ENCODE data around the gene SLC27A5.
A peak's percentile ranks its signal among the peaks of the same experiment; 100 is the strongest.
"Not testable (repeated sequence)": the region's sequence is repeated elsewhere in the genome, so short reads cannot be mapped to it uniquely, and the experiment has no call there.

SLC27A5 gene

DNA sequence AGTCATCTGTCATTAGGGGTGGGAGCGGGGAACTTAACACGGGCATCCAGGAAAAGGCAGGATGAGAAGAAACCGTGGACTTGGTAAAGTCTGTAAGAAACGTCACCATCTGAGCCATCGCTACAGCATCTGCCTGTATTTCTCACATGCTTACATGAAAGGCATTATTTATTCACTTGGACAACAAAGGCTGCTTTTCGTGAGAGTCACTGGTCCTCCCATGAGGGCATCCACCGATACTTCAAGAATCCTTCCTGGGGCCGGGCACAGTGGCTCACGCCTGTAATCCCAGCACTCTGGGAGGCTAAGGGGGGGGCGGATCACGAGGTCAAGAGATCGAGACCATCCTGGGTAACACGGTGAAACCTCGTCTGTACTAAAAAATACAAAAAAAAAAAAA lies 19.5 kb downstream of the SLC27A5 start:
- DNase-seq = no peak

DNA sequence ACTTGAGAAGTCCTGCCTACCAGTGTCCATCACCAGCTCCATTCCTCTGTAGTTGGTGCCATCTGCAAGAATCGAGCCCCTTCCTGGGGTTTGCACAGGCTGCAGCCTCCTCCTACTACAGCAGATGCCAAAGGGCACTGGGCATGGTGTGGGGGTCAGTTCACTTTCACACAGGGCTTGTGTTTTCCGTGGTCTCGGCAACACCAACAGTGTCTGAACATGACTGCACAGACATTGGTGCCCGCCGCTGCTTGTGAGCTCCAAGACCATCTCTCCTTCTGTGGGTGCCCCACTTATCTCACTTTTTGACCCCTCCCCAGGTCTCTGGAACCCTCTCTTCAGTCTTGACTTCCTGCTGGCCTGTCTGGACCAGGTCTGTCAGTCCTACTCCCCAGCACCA lies 20.4 kb downstream of the SLC27A5 start:
- DNase-seq = no peak

DNA sequence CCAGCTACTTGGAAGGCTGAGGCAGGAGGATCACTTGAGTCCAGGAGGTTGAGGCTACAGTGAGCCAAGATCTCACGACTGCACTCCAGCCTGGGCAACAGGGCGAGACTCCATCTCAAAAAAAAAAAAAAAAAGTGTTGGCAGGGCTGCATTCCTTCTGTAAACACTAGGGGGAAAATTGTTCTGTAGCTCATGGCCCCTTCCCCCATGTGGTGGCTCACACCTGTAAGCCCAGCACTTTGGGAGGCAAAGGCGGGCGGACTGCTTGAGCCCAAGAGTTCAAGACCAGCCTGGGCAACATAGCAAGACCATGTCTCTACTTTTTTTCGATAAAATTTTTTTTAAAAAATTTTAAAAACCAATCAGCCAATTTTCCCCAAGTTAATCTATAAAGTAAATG lies 27.4 kb downstream of the SLC27A5 start:
- DNase-seq = not testable (repeated sequence)

DNA sequence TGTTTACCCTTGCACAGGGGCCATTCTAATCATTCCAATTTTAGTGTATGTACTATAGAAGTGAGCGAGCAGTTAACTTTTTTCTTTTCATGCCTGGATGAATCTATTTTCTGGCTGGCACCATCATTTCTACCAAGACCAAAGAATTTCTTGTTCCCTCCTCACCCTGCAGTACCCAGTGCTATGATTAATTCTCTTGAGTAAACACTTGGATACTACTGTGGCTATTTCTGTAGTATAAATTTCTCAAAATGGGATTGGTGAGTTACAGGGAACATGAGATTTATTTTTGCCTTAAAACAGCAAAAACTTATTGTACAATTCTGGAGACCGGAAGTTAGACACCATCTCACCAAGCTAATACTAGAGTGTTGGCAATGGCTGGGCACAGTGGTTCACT lies 28.0 kb downstream of the SLC27A5 start:
- DNase-seq = no peak

DNA sequence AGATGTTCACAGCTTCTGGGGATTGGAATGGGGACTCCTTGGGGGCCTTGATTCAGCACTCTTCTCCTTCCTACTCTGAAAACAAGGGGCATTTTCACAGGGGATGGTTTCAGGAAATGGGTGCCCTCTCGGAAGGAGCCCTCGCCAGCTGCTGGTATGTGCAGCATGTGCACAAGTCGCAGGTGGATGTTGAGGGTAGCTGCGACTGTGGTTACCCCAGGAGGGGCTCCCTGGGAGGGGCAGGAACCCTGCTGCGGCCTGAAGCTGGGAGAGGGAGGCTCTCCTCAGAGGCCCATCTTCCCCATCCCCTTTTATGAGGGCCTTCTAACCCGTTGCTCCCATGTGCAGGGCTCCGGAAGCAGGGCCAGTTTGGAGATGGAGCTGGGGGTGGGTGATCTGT lies 29.4 kb downstream of the SLC27A5 start:
- DNase-seq = no peak

DNA sequence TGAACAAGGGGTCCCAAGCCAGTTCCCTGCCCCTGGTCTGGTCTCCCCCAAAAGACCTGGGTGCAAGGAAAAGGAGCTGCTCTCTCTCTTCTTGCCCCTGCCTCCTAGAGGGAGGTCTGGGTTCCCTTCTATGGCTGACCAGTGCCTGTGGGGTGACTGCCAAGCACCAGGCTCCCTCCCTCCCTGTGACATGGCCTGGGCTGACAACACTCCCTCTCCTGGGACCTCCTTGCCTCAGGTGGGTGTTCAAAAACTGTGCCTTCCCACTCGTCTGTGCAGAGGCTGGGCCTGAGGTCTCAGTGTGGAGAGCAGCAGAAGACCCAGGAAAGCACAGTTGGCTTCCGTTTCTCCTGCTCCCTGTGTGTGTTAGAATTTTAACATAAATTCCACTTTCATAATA lies 31.0 kb downstream of the SLC27A5 start:
- DNase-seq = no peak

DNA sequence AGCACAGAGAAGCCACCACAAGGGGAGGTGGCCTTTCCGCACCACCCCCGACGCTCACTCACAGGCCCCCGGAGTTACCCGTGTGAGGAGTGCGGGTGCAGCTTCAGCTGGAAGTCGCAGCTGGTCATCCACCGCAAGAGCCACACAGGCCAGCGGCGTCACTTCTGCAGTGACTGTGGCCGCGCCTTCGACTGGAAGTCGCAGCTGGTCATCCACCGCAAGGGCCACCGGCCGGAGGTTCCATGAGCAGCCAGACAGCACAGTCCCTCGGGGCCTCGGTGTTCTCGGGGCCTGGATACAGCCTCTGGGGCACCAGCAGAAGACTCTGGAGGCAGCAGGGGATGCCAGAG lies 31.3 kb downstream of the SLC27A5 start:
- DNase-seq = no peak

DNA sequence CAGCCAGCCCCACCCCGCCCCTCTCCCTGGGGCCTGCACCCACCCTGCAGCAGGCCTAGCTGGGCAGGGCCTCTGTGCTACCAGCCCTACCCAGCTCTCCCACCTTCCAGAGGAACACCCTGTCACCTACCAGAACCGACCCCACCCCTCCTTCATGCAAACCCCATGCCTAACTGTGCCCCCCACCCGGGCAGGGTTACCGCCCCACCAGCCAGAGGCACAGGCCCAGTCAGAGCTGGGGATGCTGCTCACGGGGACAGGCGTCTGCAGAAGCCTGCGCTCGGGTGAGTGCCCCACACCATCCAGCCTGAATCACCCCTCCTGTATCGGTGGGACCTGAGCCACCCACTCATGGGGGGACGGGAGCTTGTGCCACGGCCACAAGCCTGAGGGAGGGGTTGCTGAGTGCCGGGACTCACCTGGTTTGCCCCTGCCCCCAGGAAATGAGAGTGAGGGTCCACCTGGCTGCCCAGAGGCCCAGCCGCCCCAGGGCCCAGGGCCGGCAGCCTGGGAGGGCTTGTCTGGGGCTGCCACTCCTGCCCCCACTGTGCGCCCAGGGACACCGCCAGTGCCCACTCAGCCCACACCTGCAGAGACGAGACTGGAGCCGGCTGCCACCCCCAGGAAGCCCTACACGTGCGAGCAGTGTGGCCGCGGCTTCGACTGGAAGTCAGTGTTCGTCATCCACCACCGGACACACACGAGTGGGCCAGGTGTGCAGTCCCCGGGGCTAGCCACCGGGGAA lies 31.9 kb downstream of the SLC27A5 start:
- no peak for DNase-seq

DNA sequence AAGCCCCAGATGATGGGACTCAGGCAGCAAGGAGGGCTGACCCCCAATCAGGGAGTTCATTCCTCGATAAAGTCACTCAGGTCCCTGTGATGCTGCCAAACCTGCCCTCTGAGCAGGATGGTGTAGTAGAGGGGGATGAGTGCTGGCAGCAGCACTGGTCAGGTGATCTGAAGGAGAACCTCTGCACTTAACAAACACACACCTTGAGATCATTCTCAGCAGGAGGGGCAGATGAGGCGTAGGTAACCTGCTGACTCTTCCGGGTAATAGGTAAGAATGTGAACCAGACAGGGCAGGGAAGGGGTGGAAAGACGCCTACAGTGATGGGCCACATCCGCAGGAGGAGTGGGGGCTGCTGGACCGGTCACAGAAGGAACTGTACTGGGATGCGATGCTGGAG lies 32.5 kb downstream of the SLC27A5 start:
- no peak for DNase-seq

DNA sequence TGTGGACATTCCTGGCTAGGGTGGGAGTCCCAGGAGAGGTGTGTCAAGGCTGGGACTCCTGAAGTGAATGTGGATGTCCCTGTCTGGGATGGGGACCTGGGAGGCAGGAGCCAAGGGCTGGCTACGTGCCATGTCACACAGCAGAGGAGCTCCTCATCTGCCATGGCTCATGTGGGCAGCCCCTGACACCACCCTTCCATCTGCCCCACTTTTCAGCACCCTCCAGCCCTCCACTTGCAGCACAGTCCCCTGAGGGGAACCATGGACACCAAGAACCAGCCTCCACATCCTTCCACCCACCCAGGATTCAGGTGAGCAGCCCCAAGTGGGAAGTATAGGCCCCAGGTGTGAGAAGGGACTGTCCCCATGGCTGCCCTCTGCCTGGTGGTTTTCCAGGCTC lies 33.9 kb downstream of the SLC27A5 start:
- DNase-seq = no peak

DNA sequence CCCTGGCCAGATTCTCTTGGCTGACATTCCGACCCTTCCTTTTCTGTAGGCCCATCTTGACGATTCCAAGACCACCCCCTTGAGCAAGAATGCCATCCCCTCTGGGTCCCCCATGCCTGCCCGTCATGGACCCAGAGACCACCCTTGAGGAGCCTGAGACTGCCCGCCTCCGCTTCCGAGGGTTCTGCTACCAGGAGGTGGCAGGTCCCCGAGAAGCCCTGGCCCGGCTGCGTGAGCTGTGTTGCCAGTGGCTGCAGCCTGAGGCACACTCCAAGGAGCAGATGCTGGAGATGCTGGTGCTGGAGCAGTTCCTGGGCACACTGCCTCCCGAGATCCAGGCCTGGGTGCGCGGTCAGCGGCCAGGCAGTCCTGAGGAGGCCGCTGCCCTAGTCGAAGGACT lies 34.7 kb downstream of the SLC27A5 start:
- DNase-seq = no peak

DNA sequence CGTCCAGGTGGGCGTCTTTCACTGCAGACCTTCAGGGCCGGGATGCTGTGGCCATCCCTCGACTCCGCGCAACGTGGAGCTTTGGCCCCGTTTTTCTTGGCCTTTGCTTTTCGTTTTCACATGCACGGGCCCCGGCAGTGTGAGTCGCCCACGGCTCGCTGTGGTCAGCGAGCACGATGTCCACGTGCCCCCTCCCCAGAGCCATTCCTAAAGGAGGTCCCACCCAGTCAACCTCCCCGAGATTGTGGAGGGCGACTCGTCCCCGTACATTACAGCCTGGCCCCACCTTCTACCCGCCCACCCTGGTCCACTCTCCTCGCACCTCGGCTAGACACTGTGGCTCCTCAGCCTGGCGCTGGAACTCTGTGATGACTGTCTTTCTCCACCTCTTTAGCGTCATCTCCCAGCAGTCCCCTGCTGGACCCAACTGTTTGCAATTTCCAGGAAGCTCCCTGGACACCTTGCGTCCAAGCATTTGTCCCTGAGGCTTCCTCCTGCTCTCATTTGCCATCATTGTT lies 35.2 kb downstream of the SLC27A5 start:
- no peak for DNase-seq

DNA sequence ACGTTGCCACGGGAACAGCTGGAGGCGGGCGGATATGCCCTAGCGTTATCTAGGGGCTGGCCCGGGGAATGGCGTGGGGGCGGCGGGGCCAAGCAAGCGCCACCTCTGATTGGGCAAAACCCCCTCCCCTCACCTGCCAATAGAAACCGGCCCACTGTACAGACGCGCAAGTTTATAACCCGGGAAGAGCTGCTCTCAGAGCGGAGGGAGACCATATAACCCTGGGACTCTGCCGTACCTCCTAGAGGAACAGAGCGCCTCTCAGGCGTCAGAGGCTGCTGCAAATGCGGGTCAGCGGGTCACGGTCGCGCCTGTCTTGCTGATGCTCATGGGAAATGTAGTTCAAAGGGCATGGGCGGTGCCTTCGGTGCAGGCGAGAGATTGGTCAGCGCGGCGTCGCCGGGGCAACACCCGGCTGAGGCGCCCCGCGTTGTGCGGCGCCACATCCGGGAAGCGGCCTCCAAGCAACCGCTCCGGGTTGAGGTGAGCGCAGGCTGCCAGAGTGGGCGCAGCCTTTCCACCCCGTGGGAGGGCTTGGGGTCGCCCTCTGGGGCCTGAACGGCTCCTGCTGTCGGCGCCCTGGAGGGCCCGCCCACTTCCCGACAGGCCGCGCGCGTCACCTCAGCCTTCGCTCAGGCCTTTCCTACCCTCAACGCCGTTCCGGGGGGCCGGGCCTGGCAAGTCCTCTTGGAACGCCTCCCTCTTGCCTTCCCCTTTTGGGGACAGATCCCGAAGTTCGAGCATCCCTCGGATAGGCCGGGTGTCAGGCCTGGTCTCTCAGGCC lies 35.9 kb downstream of the SLC27A5 start, which contains the start of gene ZNF446:
TSS of gene ZNF446 (plus strand) at position 639 of the 784 bp plus-strand sequence. CDS start 867 bp downstream, outside the sequence.
- DNase-seq = peak; percentile 92 to 95

DNA sequence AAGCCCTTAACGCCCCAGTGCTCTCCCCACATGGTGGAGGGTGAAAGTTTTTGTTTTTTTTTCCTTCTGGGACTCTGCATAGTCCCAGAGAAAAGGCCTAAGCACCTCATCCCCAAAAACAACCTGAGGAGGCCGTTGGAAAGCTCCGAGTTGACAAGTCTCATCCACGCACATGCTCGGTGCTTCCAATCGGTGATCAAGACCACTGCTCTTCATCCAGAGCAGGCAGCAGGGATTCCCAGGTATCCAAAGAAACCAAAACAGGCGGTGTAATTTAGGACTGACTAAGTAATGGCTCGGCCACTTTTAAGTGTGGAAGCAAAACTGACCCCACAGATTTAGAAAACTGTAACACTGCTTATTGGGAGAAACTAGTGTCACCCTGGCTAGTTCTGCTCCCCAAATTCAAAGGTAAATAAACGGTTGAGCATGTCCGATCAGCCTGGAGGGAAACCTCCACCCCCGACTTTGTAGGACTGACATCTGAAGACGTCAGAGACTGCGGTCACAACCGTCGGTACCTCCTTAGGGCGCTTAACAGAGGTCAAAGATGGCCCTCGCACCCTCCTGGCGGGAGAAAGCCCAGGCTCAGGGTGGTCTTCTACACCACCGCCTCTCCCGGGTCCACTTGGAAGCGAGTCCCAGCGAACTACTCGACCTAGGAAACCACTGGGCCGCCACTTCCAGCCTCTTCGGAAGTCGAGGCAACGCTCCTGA lies 36.6 kb downstream of the SLC27A5 start:
- DNase-seq = no peak

DNA sequence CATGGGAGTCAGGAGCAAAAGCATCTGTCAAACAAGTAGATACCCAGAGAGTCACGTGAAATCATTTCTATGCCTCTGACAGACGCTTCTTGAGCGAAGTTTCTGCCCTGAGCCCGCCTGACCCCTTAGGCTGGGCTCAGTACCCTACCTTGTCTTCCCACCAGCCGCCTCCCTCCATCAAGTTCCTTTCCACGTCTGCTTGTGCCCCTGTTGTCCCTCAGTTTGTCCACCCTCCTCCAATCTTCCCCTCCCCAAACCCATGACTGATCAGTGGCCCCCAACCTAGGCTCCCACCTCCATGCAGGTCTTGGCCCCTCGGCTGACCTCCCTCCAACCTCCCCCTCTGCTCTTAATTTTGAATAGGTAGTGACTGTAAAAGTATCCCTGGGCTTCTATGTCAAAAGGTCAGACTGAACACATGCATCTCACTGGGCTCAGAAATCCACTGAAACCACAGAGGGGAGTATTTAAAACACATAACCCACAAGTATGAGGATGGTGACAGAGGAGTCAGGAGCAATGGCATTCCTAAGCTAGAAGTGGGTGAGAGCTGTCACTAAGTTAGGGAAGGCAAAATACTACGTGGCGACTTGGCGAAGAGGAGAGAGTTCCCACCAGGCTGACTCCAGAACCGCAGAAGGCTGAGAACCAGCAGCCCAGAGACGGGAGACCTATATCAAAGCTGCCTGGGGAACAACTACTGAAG lies 37.3 kb downstream of the SLC27A5 start:
- DNase-seq = no peak

DNA sequence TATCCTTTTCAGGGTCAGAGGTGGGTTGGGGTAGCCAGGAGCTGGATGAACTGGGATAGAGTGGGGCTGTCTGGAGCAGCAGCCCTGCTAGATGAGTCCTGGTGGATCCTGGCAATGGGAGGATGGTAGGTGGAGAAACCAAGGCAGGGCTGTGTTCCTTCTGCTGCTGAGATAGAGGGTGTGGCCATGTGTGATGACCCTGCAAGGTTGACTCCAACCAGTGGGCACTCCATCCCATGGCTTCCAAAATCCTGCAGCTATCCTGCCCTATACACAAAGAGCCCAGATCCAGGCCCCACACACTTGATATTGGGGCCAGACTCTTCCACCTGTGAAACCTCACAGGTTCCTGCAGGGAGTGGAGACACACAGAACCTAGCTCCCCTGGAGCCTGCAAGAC lies 38.0 kb downstream of the SLC27A5 start:
- DNase-seq = no peak

DNA sequence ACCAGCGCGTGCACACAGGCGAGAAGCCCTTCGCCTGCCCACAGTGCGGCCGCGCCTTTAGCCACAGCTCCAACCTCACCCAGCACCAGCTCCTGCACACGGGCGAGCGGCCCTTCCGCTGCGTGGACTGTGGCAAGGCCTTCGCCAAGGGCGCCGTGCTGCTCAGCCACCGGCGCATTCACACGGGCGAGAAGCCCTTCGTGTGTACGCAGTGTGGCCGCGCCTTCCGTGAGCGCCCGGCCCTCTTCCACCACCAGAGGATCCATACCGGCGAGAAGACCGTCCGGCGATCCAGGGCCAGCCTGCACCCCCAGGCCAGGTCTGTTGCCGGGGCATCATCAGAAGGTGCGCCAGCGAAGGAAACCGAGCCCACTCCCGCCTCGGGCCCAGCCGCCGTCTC lies 40.1 kb downstream of the SLC27A5 start:
- no peak for DNase-seq

DNA sequence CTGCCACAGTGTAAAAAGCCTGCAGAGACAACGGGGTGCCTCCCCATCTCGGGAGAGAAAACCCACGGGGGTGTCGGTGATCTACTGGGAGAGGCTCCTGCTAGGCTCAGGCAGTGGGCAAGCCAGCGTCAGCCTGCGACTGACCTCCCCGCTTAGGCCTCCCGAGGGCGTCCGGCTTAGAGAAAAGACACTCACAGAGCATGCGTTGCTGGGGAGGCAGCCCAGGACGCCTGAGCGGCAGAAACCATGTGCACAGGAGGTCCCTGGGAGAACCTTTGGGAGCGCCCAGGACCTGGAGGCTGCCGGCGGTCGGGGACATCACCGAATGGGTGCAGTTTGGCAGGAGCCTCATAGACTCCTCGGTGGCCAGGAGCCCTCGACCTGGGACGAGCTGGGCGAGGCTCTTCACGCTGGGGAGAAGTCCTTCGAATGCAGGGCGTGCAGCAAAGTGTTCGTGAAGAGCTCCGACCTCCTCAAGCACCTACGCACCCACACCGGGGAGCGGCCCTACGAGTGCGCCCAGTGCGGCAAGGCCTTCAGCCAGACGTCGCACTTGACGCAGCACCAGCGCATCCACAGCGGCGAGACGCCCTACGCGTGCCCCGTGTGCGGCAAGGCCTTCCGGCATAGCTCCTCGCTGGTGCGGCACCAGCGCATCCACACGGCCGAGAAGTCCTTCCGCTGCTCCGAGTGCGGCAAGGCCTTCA lies 40.8 kb downstream of the SLC27A5 start:
- not testable (repeated sequence) for DNase-seq

DNA sequence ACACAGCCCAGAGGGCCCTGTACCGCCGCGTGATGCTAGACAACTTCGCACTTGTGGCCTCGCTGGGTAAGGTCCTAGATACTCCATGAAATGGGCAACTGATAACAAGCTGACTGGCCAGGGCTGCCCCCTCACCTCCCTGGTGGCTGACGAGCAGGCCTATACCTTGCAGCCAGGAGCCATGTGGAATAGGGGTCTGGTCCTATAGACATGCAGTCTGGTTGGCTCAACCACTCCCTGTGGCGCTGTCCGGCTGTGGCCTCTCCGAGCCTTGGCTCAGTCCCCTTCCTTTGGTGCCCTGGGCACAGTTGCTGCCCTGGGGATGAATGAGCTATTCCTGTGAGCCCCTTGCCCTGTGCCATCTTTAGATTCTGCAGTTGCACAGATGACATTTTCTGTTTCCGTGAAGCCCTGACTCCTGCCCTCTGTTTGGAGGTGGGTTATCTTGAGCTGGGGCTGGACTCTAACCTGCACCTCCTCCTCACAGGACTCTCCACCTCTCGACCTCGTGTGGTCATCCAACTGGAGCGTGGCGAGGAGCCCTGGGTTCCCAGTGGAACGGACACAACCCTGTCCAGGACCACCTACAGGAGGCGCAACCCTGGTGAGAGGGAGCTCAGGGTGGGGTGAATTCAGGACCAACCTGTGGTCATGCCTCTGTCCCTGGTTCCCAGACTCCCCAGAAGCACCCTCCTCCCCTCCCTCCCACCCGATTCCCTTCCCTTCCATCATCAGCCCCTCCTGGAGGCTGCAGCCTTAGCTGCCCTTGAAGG lies 42.4 kb downstream of the SLC27A5 start:
- DNase-seq = no peak

DNA sequence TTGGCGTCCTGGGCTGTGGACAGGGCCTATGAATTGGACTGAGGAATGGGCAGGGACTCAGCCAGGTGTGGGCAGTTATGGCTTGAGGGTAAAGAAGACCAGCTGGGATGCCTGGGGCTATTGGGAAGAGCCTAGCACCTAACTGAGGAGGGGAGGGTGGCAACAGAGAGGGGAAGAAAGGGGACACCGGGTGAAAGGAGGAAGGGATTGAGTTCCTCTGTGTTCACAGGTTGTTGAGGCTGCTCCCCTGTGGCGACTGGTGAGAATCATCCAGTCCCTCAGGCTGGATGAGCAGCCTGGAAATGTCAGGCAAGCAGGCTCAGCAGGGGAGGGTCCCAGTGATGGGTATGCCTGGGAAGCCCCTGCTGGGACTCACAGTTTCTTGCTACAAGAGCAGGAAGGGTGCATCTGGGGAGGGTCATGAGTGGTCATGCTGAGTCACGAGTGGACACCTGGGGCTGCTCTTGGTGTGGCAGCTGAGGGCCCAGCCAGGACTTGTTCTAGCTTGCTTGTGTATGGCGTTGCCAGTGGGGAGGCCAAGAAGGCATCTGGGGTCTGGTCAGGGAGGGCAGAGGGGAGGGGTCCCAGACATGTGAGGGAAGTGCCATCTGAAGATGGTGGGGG lies 43.5 kb downstream of the SLC27A5 start:
- DNase-seq = no peak

All from NCI-H187 (cell line).